Type B pancreatic cell (in vitro differentiated cells): ENCODE results near the gene A1CF. TPM values are rescaled to one million over a fixed set of nuclear protein-coding genes. Genes with fewer than 3 reads are reported as not detected.

ENCODE experiments used
- DNase-seq: peaks from one replicate; pipeline ENCODE4 v3.0.0; 2021; ENCODE audit warnings: mixed read lengths; ENCODE audit not compliant: unreplicated experiment; ENCODE audit errors: extremely low spot score
- H3K27ac Mint-ChIP-seq: 2 replicates; pipeline ENCODE4 v1.8.0; 2021; ENCODE audit warnings: mild to moderate bottlenecking, mixed read lengths
- H3K27me3 Mint-ChIP-seq: 2 replicates; pipeline ENCODE4 v1.8.0; 2021; ENCODE audit warnings: mixed read lengths
- H3K36me3 Mint-ChIP-seq: 2 replicates; pipeline ENCODE4 v1.8.0; 2021; ENCODE audit warnings: mixed read lengths
- H3K4me1 Mint-ChIP-seq: one replicate; pipeline ENCODE4 v1.8.0; 2021; ENCODE audit warnings: mixed read lengths; ENCODE audit not compliant: unreplicated experiment
- H3K4me3 Mint-ChIP-seq: 2 replicates; pipeline ENCODE4 v1.8.0; 2021; ENCODE audit warnings: mild to moderate bottlenecking, mixed read lengths
- H3K9me3 Mint-ChIP-seq: 2 replicates; pipeline ENCODE4 v1.8.0; 2021; ENCODE audit warnings: mixed read lengths
- CTCF ChIP-seq: fragments of 200-600 bp; sonication (generic); conservative IDR thresholded peaks from 2 replicates; pipeline ENCODE4 v1.5.0; 2021; ENCODE audit warnings: antibody characterized with exemption, mild to moderate bottlenecking
- total RNA-seq: library from RNA; stranded (reverse); gene quantifications from 2 replicates; pipeline ENCODE4 v1.2.1, GENCODE V29; 2021; ENCODE audit warnings: low replicate concordance

The A1CF gene
- total RNA-seq, 1 donor from 2014 or later = 12.1 TPM

GRCh38 chr10:50846753-50847152 lies 38.7 kb downstream of the A1CF start:
- TF ChIP-seq CTCF = no peak
- Mint-ChIP-seq H3K36me3 (no peaks in the 10 kb centered on the region), H3K9me3 (no peaks in the 10 kb centered on the region), H3K4me1 (no peaks in the 10 kb centered on the region), H3K27ac (no peak overlapping the region), H3K4me3 (no peak overlapping the region), H3K27me3 (no peaks in the 10 kb centered on the region)
- no peak for DNase-seq

GRCh38 chr10:50837095-50837494 lies 48.3 kb downstream of the A1CF start:
- DNase-seq = no peak
- H3K4me1 Mint-ChIP-seq = no peaks in the 10 kb centered on the region
- no peaks in the 10 kb centered on the region for H3K9me3 Mint-ChIP-seq
- H3K27me3 Mint-ChIP-seq = no peaks in the 10 kb centered on the region
- H3K4me3 Mint-ChIP-seq = no peak overlapping the region
- no peaks in the 10 kb centered on the region for H3K36me3 Mint-ChIP-seq
- no peak overlapping the region for H3K27ac Mint-ChIP-seq
- no peak for TF ChIP-seq CTCF

GRCh38 chr10:50832171-50832751 lies 53.2 kb downstream of the A1CF start:
- DNase-seq = no peak
- Mint-ChIP-seq H3K4me1 (no peaks in the 10 kb centered on the region), H3K4me3 (no peak overlapping the region), H3K27me3 (no peaks in the 10 kb centered on the region), H3K27ac (no peak overlapping the region), H3K36me3 (no peaks in the 10 kb centered on the region), H3K9me3 (no peaks in the 10 kb centered on the region)
- TF ChIP-seq CTCF = no peak

GRCh38 chr10:50830066-50830465 lies 55.4 kb downstream of the A1CF start:
- Mint-ChIP-seq H3K36me3 (no peaks in the 10 kb centered on the region), H3K9me3 (no peaks in the 10 kb centered on the region), H3K27me3 (no peaks in the 10 kb centered on the region), H3K4me1 (no peaks in the 10 kb centered on the region), H3K4me3 (no peak overlapping the region), H3K27ac (no peak overlapping the region)
- no peak for DNase-seq
- TF ChIP-seq CTCF = no peak

- DNase-seq = no peak
- Mint-ChIP-seq H3K27ac (no peak overlapping the region), H3K36me3 (no peaks in the 10 kb centered on the region), H3K4me3 (no peak overlapping the region), H3K4me1 (no peaks in the 10 kb centered on the region), H3K9me3 (no peaks in the 10 kb centered on the region), H3K27me3 (no peaks in the 10 kb centered on the region)
- TF ChIP-seq CTCF = no peak
Measured at GRCh38 chr10:50824782-50825181, 60.6 kb downstream of the A1CF start.

- no peak for DNase-seq
- Mint-ChIP-seq H3K36me3 (no peaks in the 10 kb centered on the region), H3K27ac (no peak overlapping the region), H3K27me3 (no peaks in the 10 kb centered on the region), H3K4me3 (no peak overlapping the region), H3K4me1 (no peaks in the 10 kb centered on the region), H3K9me3 (no peaks in the 10 kb centered on the region)
- no peak for TF ChIP-seq CTCF
Measured at GRCh38 chr10:50823789-50824188, 61.6 kb downstream of the A1CF start.
